H9 (cell line): ENCODE data around the gene C2orf92. TPM values are rescaled to one million over a fixed set of nuclear protein-coding genes. Genes with fewer than 3 reads are reported as not detected.

Source experiments
- DNase-seq: peaks from one replicate; pipeline ENCODE4 v3.0.0-alpha.2; 2017
- H2AFZ ChIP-seq: one replicate; pipeline ENCODE4 v1.6.1; 2013; ENCODE audit warnings: mild to moderate bottlenecking, low read length, control low read depth, moderate library complexity
- H2AK5ac ChIP-seq: 2 replicates; pipeline ENCODE4 v1.6.1; 2013; ENCODE audit warnings: low read length, control low read depth, mixed read lengths; ENCODE audit not compliant: insufficient read length
- H2BK120ac ChIP-seq: one replicate; pipeline ENCODE4 v1.6.1; 2013; ENCODE audit warnings: low read depth, mild to moderate bottlenecking, low read length, control low read depth, inconsistent platforms; ENCODE audit not compliant: poor library complexity, severe bottlenecking
- H2BK12ac ChIP-seq: 2 replicates; pipeline ENCODE4 v1.6.1; 2013; ENCODE audit warnings: low read length, control low read depth, mixed read lengths, low read depth; ENCODE audit not compliant: insufficient read length
- H2BK15ac ChIP-seq: 2 replicates; pipeline ENCODE4 v1.6.1; 2013; ENCODE audit warnings: low read depth, low read length, control low read depth
- H2BK20ac ChIP-seq: one replicate; pipeline ENCODE4 v1.6.1; 2013; ENCODE audit warnings: low read depth, mild to moderate bottlenecking, low read length, control low read depth, inconsistent platforms; ENCODE audit not compliant: poor library complexity, severe bottlenecking
- H2BK5ac ChIP-seq: 2 replicates; pipeline ENCODE4 v1.6.1; 2013; ENCODE audit warnings: low read length, control low read depth, mixed read lengths; ENCODE audit not compliant: insufficient read length
- H3K14ac ChIP-seq: 2 replicates; pipeline ENCODE4 v1.6.1; 2013; ENCODE audit warnings: low read length, control low read depth; ENCODE audit not compliant: insufficient read depth
- H3K18ac ChIP-seq: 2 replicates; pipeline ENCODE4 v1.6.1; 2013; ENCODE audit warnings: low read depth, mild to moderate bottlenecking, mixed read lengths, low read length, control low read depth; ENCODE audit not compliant: insufficient read length
- H3K23ac ChIP-seq: 2 replicates; pipeline ENCODE4 v1.6.1; 2013; ENCODE audit warnings: low read length, control low read depth, mixed read lengths, low read depth; ENCODE audit not compliant: insufficient read length
- H3K23me2 ChIP-seq: 2 replicates; pipeline ENCODE4 v1.6.1; 2013; ENCODE audit warnings: low read depth, mild to moderate bottlenecking, mixed read lengths, low read length, control low read depth; ENCODE audit not compliant: insufficient read length, poor library complexity, severe bottlenecking
- H3K27ac ChIP-seq: 2 replicates; pipeline ENCODE4 v1.5.1; 2013; ENCODE audit warnings: low read length, control low read depth, mixed read lengths, low read depth; ENCODE audit not compliant: insufficient read length
- H3K27me3 ChIP-seq: 2 replicates; pipeline ENCODE4 v1.6.1; 2013; ENCODE audit warnings: low read length, control low read depth, inconsistent platforms; ENCODE audit not compliant: insufficient read depth
- H3K4ac ChIP-seq: 2 replicates; pipeline ENCODE4 v1.6.1; 2013; ENCODE audit warnings: low read depth, mild to moderate bottlenecking, control low read depth, inconsistent platforms, low read length, moderate library complexity
- H3K4me1 ChIP-seq: 2 replicates; pipeline ENCODE4 v1.6.1; 2013; ENCODE audit warnings: low read length, control low read depth, inconsistent platforms; ENCODE audit not compliant: insufficient read depth
- H3K4me2 ChIP-seq: 2 replicates; pipeline ENCODE4 v1.6.1; 2013; ENCODE audit warnings: low read length, control low read depth, mixed read lengths; ENCODE audit not compliant: insufficient read length, insufficient read depth
- H3K56ac ChIP-seq: 2 replicates; pipeline ENCODE4 v1.6.1; 2013; ENCODE audit warnings: low read depth, mild to moderate bottlenecking, mixed read lengths, low read length, control low read depth; ENCODE audit not compliant: insufficient read length
- H3K79me1 ChIP-seq: 2 replicates; pipeline ENCODE4 v1.6.1; 2013; ENCODE audit warnings: low read depth, mild to moderate bottlenecking, moderate library complexity, low read length, control low read depth, inconsistent platforms; ENCODE audit not compliant: insufficient read depth, poor library complexity, severe bottlenecking
- H3K79me2 ChIP-seq: 2 replicates; pipeline ENCODE4 v1.6.1; 2013; ENCODE audit warnings: low read length, control low read depth, inconsistent platforms; ENCODE audit not compliant: insufficient read depth
- H3K9ac ChIP-seq: 2 replicates; pipeline ENCODE4 v1.6.1; 2013; ENCODE audit warnings: low read length, control low read depth, mixed read lengths; ENCODE audit not compliant: insufficient read length; ENCODE audit errors: extremely low read depth
- H3K9me3 ChIP-seq: one replicate; pipeline ENCODE4 v1.6.1; 2013; ENCODE audit warnings: low read depth, low read length, inconsistent platforms; ENCODE audit not compliant: control insufficient read depth
- H3T11ph ChIP-seq: one replicate; pipeline ENCODE4 v1.6.1; 2013; ENCODE audit warnings: mild to moderate bottlenecking, low read length, control low read depth, inconsistent platforms
- H4K20me1 ChIP-seq: one replicate; pipeline ENCODE4 v1.6.1; 2013; ENCODE audit not compliant: control insufficient read depth, insufficient read length, insufficient read depth
- H4K5ac ChIP-seq: 2 replicates; pipeline ENCODE4 v1.6.1; 2013; ENCODE audit warnings: low read depth, mild to moderate bottlenecking, mixed read lengths, low read length, control low read depth; ENCODE audit not compliant: insufficient read length
- H4K8ac ChIP-seq: replicated peaks from 2 replicates; pipeline ENCODE4 v1.6.1; 2013; ENCODE audit warnings: low read length, control low read depth, mixed read lengths, low read depth; ENCODE audit not compliant: insufficient read length
- H4K91ac ChIP-seq: 2 replicates; pipeline ENCODE4 v1.6.1; 2013; ENCODE audit warnings: low read depth, mild to moderate bottlenecking, moderate library complexity, mixed read lengths, low read length, control low read depth; ENCODE audit not compliant: insufficient read length
- H3K27ac Mint-ChIP-seq, 3 experiments: 2 replicates in 2 of 3; 3 replicates in 1 of 3; pipeline ENCODE4 v1.8.0; 2020 to 2021; ENCODE audit warnings: mixed read lengths in 3 of 3, mild to moderate bottlenecking in 1 of 3, moderate library complexity in 1 of 3
- H3K27me3 Mint-ChIP-seq: 2 replicates; pipeline ENCODE4 v1.8.0; 2021; ENCODE audit warnings: low read depth, mild to moderate bottlenecking, moderate library complexity, mixed read lengths
- H3K36me3 Mint-ChIP-seq, 3 experiments: 2 replicates in 2 of 3; 3 replicates in 1 of 3; pipeline ENCODE4 v1.8.0; 2020 to 2021; ENCODE audit warnings: low read depth in 3 of 3, mixed read lengths in 3 of 3; ENCODE audit not compliant: insufficient read depth in 1 of 3
- H3K4me1 Mint-ChIP-seq, 2 experiments: 2 replicates each; pipeline ENCODE4 v1.8.0; 2020; ENCODE audit warnings: mixed read lengths in 2 of 2
- H3K4me3 Mint-ChIP-seq, 2 experiments: 2 replicates in 1 of 2; 3 replicates in 1 of 2; pipeline ENCODE4 v1.8.0; 2020 to 2021; ENCODE audit warnings: mild to moderate bottlenecking in 2 of 2, mixed read lengths in 2 of 2, moderate library complexity in 1 of 2
- H3K9me3 Mint-ChIP-seq, 2 experiments: 2 replicates in 1 of 2; 3 replicates in 1 of 2; pipeline ENCODE4 v1.8.0; 2020; ENCODE audit warnings: mild to moderate bottlenecking in 2 of 2, mixed read lengths in 2 of 2, moderate library complexity in 1 of 2
- CTCF ChIP-seq: fragments of 200-600 bp; sonication (generic); conservative IDR thresholded peaks from 3 replicates; pipeline ENCODE4 v1.8.0; 2021; ENCODE audit warnings: antibody characterized with exemption, mild to moderate bottlenecking
- WGBS: extraction: QIAGEN DNeasy Blood & Tissue Kit; methylation state at CpG from one replicate; pipeline ENCODE4 v1.1.7; 2013; ENCODE audit warnings: missing lambda C conversion rate, low lambda C conversion rate, mixed read lengths; ENCODE audit not compliant: insufficient read length; ENCODE audit errors: extremely low coverage; 5-methylcytosine and 5-hydroxymethylcytosine counted together
- total RNA-seq: library from RNA; stranded (reverse); gene quantifications from 2 replicates; pipeline ENCODE4 v1.2.1, GENCODE V29; 2021

C2orf92 gene
- total RNA-seq, 1 experiment from 2014 or later: 7.3 TPM

- Histone ChIP-seq H3K79me2 (peaks cover 4% of the 10 kb centered on the region; the same call in 1 of the 2 replicates), H3K9ac (no peak overlapping the region), H2BK120ac (no peak overlapping the region), H3K27ac (no peak overlapping the region), H2BK15ac (no peak overlapping the region), H3K79me1 (peaks cover 4% of the 10 kb centered on the region), H4K91ac (no peak overlapping the region), H3K4me2 (peak overlapping the region; percentile 99), H4K20me1 (no peaks in the 10 kb centered on the region), H3K56ac (no peak overlapping the region), H3K4ac (no peak overlapping the region), H3K4me1 (no peaks in the 10 kb centered on the region; the same call in 1 of the 2 replicates), H3K14ac (no peak overlapping the region), H3K27me3 (no peaks in the 10 kb centered on the region), H4K8ac (no peak overlapping the region), H3K9me3 (no peaks in the 10 kb centered on the region), H2AFZ (no peak overlapping the region), H3K23ac (no peak overlapping the region), H2BK5ac (no peak overlapping the region), H2BK20ac (no peak overlapping the region), H3K23me2 (peaks cover 12% of the 10 kb centered on the region), H3T11ph (no peak overlapping the region), H4K5ac (no peak overlapping the region), H3K18ac (no peak overlapping the region), H2AK5ac (no peak overlapping the region), H2BK12ac (no peak overlapping the region)
- Mint-ChIP-seq H3K4me3 (peak overlapping the region; percentile 90 to 92), H3K9me3 (no peaks in the 10 kb centered on the region; a peak in 1 of 5 replicates), H3K27me3 (no peaks in the 10 kb centered on the region), H3K4me1 (peaks cover 18 to 19% of the 10 kb centered on the region in 2 experiments), H3K36me3 (peaks cover 18 to 33% (median 25%) of the 10 kb centered on the region in 3 experiments; a peak in 6 of 7 replicates), H3K27ac (no peak overlapping the region; a peak in 2 of 7 replicates)
- no peak for DNase-seq
- WGBS: no CpG with 5 or more reads among the region's 6 CpGs
- no peak for TF ChIP-seq CTCF
Observed at GRCh38 chr2:97661927-97662326, 7.6 kb upstream of the C2orf92 start.
